ENCODE results near the gene ATXN2. TPM values are rescaled to one million over a fixed set of nuclear protein-coding genes. Genes with fewer than 3 reads are reported as not detected.
"Not testable (repeated sequence)": the region's sequence is repeated elsewhere in the genome, so short reads cannot be mapped to it uniquely, and the experiment has no call there.

ATXN2 gene
- total RNA-seq, 1 donor from 2014 or later: 63.9 TPM

DNA sequence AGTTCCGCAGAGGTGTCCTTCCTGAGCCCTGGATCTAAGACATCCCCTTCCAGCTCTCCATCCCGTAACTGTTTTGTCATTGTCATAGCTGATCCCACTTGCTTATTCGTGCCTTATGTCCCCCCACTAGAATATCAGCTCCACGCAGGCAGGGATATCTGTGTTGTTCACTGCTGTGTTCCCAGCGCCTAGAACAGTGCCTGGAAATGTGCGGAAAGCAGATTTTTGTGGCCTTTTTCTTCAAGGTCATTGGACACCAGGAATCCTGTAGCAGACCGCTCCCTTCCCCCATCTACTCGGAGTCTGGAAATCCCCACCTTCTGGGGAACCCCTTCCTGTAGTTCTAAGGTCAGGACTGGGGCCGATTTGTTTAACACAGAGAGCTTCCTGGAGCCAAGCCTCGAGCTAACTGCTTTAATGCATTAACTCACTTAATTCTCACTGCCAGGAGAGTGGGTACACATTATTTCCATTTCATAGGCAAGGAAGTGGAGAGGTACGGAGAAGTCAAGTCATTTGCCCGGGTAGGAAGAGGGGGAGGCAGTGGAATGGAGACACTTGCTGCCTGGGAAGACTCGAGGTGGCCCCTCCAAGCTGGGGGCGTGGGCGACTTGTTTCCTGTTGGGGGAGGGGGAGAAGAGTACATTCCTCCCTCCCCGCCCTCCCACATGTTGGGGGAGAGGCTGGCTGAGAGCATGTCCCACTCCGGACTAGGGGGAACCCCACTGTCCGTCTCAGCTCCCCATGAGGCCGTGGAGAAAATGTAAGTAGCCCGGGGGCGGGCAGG is 194.6 kb downstream of the ATXN2 start:
- peak; percentile 16 for DNase-seq (ENCODE audit: low spot score)

DNA sequence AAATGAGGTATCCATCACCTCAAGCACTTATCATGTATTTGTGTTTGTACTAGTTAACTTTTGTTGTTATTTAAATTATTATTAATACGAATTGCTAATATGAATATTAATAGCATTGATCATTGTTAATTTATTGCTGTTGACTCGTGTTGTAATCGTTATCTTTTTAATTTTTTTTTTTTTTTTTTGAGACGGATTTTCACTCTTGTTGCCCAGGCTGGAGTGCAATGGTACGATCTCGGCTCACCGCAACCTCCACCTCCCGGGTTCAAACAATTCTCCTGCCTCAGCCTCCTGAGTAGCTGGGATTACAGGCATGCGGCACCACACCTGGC is 196.7 kb downstream of the ATXN2 start:
- not testable (repeated sequence) for DNase-seq (ENCODE audit: low spot score)

Other genes with a start within 250 kb of the ATXN2 start
- 24.1 TPM for gene PHETA1, start 230.2 kb downstream of the ATXN2 start, total RNA-seq
- gene SH2B3, start 193.4 kb downstream of the ATXN2 start, total RNA-seq: 21.8 TPM
- 18.4 TPM for gene BRAP, start 86.6 kb upstream of the ATXN2 start, total RNA-seq
- gene ACAD10, start 86.7 kb upstream of the ATXN2 start, total RNA-seq: 34.2 TPM
- gene ALDH2, start 167.6 kb upstream of the ATXN2 start, total RNA-seq: 259 TPM
- gene MAPKAPK5, start 242.9 kb upstream of the ATXN2 start, total RNA-seq: 35.8 TPM

Data from mucosa of gallbladder (tissue), 1 donor.